Measurements from ENCODE around the gene PLEKHH2. TPM values are rescaled to one million over a fixed set of nuclear protein-coding genes. Genes with fewer than 3 reads are reported as not detected.

The PLEKHH2 gene
- total and polyA plus RNA-seq, 2 of the 13 experiments (the other 11 are each of a cell fraction or from before 2014, with no cell fraction given), result 1.1 to 3.0 TPM

GRCh38 chr2:43595603-43596412, 41.3 kb upstream of the PLEKHH2 start, which contains the start of gene THADA (continued):
- TF ChIP-seq ZNF800 (CRISPR knock-in tag; IDR thresholded peaks at IDR 0.05), result peak; percentile 84; the same call in 1 of the 2 replicates
- TF ChIP-seq RXRB (CRISPR knock-in tag; IDR thresholded peaks at IDR 0.05; ENCODE audit: borderline replicate concordance), result peak; percentile 8; the same call in 1 of the 2 replicates
- TF ChIP-seq MYNN (CRISPR knock-in tag; IDR thresholded peaks at IDR 0.05; ENCODE audit: low read depth), result peak; percentile 40
- 0 out of 2 replicates have a peak, but pooled peaks have one; percentile 50 for TF ChIP-seq SMAD9 (CRISPR knock-in tag; IDR thresholded peaks at IDR 0.05)
- peak; percentile 91 for TF ChIP-seq REL (CRISPR knock-in tag; conservative IDR thresholded peaks at IDR 0.05)
- peak; percentile 95; the same call in 1 of the 2 replicates for TF ChIP-seq ZNF546 (CRISPR knock-in tag; conservative IDR thresholded peaks at IDR 0.05)
- no peak for TF ChIP-seq CSRNP2 (CRISPR knock-in tag; conservative IDR thresholded peaks at IDR 0.05; ENCODE audit: low read depth)
- peak; percentile 68; the same call in 1 of the 2 replicates for TF ChIP-seq POLR2AphosphoS2 (IDR thresholded peaks at IDR 0.05; ENCODE audit: low read depth, low read length)
- 0 out of 2 replicates have a peak, but pooled peaks have one; percentile 9 for TF ChIP-seq HMG20B (CRISPR knock-in tag; conservative IDR thresholded peaks at IDR 0.05)
- no peak for TF ChIP-seq HNF4A (CRISPR knock-in tag; IDR thresholded peaks at IDR 0.05)
- TF ChIP-seq SP2 (CRISPR knock-in tag; IDR thresholded peaks at IDR 0.05), result peak; percentile 62; the same call in 1 of the 2 replicates
- TF ChIP-seq IKZF4 (CRISPR knock-in tag; IDR thresholded peaks at IDR 0.05; ENCODE audit: borderline replicate concordance, low read depth, not compliant biosample characterization), result peak; percentile 52
- peak; percentile 96 for TF ChIP-seq KDM5B (CRISPR knock-in tag; IDR thresholded peaks at IDR 0.05; ENCODE audit: borderline replicate concordance)
- peak; percentile 45; the same call in 1 of the 2 replicates for TF ChIP-seq ZNF614 (CRISPR knock-in tag; IDR thresholded peaks at IDR 0.05; ENCODE audit: borderline replicate concordance)
- peak; percentile 31; the same call in 1 of the 2 replicates for TF ChIP-seq ZNF143 (CRISPR knock-in tag; IDR thresholded peaks at IDR 0.05)
- TF ChIP-seq ZBTB26 (CRISPR knock-in tag; IDR thresholded peaks at IDR 0.05; ENCODE audit: borderline replicate concordance), result peak; percentile 86
- peak; percentile 91 for TF ChIP-seq RBFOX2 (IDR thresholded peaks at IDR 0.05; ENCODE audit: low read depth, low read length)
- TF ChIP-seq HNRNPL (IDR thresholded peaks at IDR 0.05; ENCODE audit: low read depth, low read length), result 0 out of 2 replicates have a peak, but pooled peaks have one; percentile 55
- no peak for TF ChIP-seq SKI (IDR thresholded peaks at IDR 0.05; ENCODE audit: partially characterized antibody)
- TF ChIP-seq FIP1L1 (IDR thresholded peaks at IDR 0.05; ENCODE audit: borderline replicate concordance, insufficient read depth, low read depth, low read length), result peak; percentile 62; the same call in 1 of the 2 replicates
- peak; percentile 84 for TF ChIP-seq E2F1 (CRISPR knock-in tag; IDR thresholded peaks at IDR 0.05)
